Glutamatergic neuron (in vitro differentiated cells): Measurements from ENCODE around the gene FAH. TPM values are rescaled to one million over a fixed set of nuclear protein-coding genes. Genes with fewer than 3 reads are reported as not detected.
A peak's percentile ranks its signal among the peaks of the same experiment; 100 is the strongest.
"Not testable (repeated sequence)": the region's sequence is repeated elsewhere in the genome, so short reads cannot be mapped to it uniquely, and the experiment has no call there.

Experiments used
- DNase-seq: peaks from one replicate; pipeline ENCODE4 v3.0.0; 2022
- H3K27ac Mint-ChIP-seq: one replicate; pipeline ENCODE4 v1.8.0; 2020; ENCODE audit warnings: mild to moderate bottlenecking, mixed read lengths, inconsistent platforms; ENCODE audit not compliant: unreplicated experiment
- H3K27me3 Mint-ChIP-seq: one replicate; pipeline ENCODE4 v1.8.0; 2020; ENCODE audit warnings: mild to moderate bottlenecking, moderate library complexity, mixed read lengths, inconsistent platforms; ENCODE audit not compliant: unreplicated experiment
- H3K36me3 Mint-ChIP-seq: one replicate; pipeline ENCODE4 v1.8.0; 2020; ENCODE audit warnings: mild to moderate bottlenecking, mixed read lengths, inconsistent platforms; ENCODE audit not compliant: unreplicated experiment
- H3K4me1 Mint-ChIP-seq: one replicate; pipeline ENCODE4 v1.8.0; 2020; ENCODE audit warnings: mild to moderate bottlenecking, low read depth, mixed read lengths, inconsistent platforms; ENCODE audit not compliant: unreplicated experiment
- H3K4me3 Mint-ChIP-seq: one replicate; pipeline ENCODE4 v1.8.0; 2020; ENCODE audit warnings: mild to moderate bottlenecking, mixed read lengths, inconsistent platforms; ENCODE audit not compliant: unreplicated experiment
- H3K9me3 Mint-ChIP-seq: one replicate; pipeline ENCODE4 v1.8.0; 2020; ENCODE audit warnings: mild to moderate bottlenecking, moderate library complexity, mixed read lengths, inconsistent platforms; ENCODE audit not compliant: unreplicated experiment
- total RNA-seq: library from RNA; stranded (reverse); fragmentation: NEBNext Ultra II Directional; extraction: Animal tissue kit (Norgen Biotek cat#: 25700); gene quantifications from one replicate; pipeline ENCODE4 v1.2.1, GENCODE V29; 2021; ENCODE audit not compliant: unreplicated experiment
- TF ChIP-seq, protein P1 (sequence below): fragments of 200-600 bp; sonication (generic); IDR thresholded peaks from one replicate; pipeline ENCODE4 v1.5.0; 2021; ENCODE audit not compliant: partially characterized antibody, unreplicated experiment

Gene FAH
- total RNA-seq, 1 donor from 2014 or later: 3.7 TPM

DNA sequence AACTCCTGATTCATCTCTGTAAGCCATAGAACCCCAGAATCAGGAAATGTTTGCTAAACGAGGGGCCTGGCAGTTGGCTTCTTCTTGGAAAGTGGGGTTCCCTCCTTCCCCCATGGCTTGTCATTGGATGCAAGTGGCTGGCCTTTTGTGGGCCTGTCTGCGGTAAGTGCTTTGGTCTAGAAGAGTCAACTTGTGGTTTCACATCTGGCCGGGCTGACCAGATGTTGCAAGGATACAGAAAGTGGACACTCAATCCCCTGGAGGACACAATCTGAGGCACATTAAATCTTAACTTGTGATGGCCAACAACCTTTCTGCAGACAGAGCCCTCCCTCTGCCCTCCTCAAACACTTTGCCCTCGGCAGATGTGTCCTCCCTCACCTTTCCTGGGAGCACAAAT, 1.1 kb downstream of the FAH start:
- no peak overlapping the region for H3K27ac Mint-ChIP-seq
- H3K4me3 Mint-ChIP-seq: peak overlapping the region; percentile 93
- TF ChIP-seq, protein P1, sequence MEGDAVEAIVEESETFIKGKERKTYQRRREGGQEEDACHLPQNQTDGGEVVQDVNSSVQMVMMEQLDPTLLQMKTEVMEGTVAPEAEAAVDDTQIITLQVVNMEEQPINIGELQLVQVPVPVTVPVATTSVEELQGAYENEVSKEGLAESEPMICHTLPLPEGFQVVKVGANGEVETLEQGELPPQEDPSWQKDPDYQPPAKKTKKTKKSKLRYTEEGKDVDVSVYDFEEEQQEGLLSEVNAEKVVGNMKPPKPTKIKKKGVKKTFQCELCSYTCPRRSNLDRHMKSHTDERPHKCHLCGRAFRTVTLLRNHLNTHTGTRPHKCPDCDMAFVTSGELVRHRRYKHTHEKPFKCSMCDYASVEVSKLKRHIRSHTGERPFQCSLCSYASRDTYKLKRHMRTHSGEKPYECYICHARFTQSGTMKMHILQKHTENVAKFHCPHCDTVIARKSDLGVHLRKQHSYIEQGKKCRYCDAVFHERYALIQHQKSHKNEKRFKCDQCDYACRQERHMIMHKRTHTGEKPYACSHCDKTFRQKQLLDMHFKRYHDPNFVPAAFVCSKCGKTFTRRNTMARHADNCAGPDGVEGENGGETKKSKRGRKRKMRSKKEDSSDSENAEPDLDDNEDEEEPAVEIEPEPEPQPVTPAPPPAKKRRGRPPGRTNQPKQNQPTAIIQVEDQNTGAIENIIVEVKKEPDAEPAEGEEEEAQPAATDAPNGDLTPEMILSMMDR: no peak
- no peak for DNase-seq
- peaks cover 4% of the 10 kb centered on the region for H3K27me3 Mint-ChIP-seq
- no peaks in the 10 kb centered on the region for H3K36me3 Mint-ChIP-seq
- peaks cover 2% of the 10 kb centered on the region for H3K9me3 Mint-ChIP-seq
- H3K4me1 Mint-ChIP-seq: peaks cover 11% of the 10 kb centered on the region

DNA sequence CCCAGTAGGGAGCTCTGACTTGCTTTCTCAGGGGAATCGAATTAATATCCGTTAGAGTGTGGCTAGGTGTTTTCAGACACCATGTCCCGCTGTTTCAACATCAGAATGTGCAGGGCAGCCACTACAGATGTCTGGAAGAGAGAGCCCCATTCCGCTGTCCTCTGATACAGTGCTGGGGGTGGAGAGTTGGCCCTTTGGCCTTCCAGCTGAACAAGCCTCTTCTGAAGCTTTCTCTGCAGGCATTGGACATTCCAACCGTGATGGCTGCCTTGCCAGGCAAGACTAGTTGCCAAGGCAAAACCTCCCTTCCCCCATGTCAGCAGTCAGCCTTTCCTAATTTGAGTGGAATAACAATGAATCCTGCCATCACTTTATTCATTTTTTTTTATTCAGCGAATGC, 1.5 kb downstream of the FAH start:
- Mint-ChIP-seq H3K27ac (no peak overlapping the region), H3K9me3 (peaks cover 2% of the 10 kb centered on the region), H3K4me3 (peak overlapping the region; percentile 93), H3K36me3 (no peaks in the 10 kb centered on the region), H3K4me1 (peaks cover 11% of the 10 kb centered on the region), H3K27me3 (peaks cover 4% of the 10 kb centered on the region)
- TF ChIP-seq, protein P1: no peak
- no peak for DNase-seq

DNA sequence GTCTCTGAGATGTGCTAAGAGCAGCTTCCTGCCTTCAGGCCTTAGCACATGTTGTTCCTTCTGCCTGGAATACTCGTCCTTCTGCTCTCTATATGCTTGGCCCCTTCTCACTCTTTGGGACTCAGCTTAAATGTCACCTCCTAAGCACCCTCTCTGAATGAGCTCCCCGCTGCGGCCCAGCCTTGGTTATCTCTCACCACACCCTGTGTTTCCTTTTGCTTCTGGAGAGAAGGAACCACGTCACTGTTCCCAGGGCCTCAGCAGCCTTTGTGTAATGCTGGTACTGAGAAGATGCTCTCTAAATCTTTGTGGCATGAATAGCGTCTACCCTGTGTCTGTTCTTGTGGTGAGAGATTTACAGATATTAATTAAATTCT, 2.2 kb downstream of the FAH start:
- H3K9me3 Mint-ChIP-seq: peaks cover 2% of the 10 kb centered on the region
- H3K27me3 Mint-ChIP-seq: peaks cover 4% of the 10 kb centered on the region
- no peak for DNase-seq
- peaks cover 11% of the 10 kb centered on the region for H3K4me1 Mint-ChIP-seq
- no peak overlapping the region for H3K4me3 Mint-ChIP-seq
- peak overlapping the region; percentile 48 for H3K27ac Mint-ChIP-seq
- TF ChIP-seq, protein P1: no peak
- H3K36me3 Mint-ChIP-seq: no peaks in the 10 kb centered on the region

DNA sequence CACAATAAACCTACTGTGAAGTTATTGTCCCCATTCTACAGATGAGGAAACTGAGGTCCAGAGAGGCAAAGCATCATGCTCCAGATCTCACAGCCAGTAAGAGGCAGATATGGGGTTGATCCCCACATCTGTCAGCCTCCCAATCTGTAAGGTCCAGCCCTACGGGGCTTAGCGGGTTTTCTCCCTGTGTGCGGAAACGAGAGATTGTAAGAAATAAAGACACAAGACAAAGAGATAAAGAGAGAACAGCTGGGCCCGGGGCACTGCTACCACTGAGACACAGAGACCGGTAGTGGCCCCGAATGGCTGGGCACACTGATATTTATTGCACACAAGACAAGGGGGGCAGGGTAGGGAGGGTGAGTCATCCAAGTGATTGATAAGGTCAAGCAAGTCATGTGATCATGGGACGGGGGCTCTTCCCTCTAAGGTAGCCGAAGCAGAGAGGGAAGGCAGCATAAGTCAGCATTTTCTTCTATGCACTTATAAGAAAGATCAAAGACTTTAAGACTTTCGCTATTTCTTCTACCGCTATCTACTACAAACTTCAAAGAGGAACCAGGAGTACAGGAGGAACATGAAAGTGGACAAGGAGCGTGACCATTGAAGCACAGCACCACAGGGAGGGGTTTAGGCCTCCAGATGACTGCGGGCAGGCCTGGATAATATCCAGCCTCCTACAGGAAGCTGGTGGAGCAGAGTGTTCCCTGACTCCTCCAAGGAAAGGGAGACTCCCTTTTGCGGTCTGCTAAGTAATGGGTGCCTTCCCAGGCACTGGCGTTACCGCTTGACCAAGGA, 2.8 kb downstream of the FAH start:
- H3K36me3 Mint-ChIP-seq, DNase-seq, H3K9me3 Mint-ChIP-seq, H3K27ac Mint-ChIP-seq, H3K27me3 Mint-ChIP-seq, H3K4me3 Mint-ChIP-seq: not testable (repeated sequence)
- peaks cover 12% of the 10 kb centered on the region for H3K4me1 Mint-ChIP-seq

DNA sequence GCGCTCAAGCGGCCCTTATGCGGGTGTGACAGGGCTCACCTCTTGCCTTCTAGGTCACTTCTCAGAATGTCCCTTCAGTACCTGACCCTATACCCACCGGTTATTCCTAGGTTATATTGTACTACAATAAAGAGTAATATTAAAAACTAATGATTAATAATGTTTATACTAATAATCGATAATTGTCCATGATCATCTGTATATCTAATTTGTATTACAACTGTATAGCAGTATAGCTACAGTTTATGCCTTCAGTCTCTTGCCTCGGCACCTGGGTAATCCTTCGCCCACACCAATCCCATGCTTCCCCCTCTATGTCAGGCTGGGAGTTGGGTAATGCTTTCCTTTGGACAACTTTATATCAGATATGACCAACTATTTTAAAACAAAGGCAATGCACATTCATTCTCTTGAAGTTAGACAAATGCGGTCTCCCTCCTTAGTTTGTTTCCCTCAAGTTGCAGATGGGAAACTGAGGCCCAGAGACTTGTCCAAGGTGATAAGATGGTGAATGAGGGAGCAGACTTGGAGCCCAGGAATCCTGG, 3.4 kb downstream of the FAH start:
- Mint-ChIP-seq H3K27ac (no peak overlapping the region), H3K36me3 (no peaks in the 10 kb centered on the region), H3K27me3 (peaks cover 4% of the 10 kb centered on the region), H3K4me1 (peaks cover 13% of the 10 kb centered on the region), H3K4me3 (no peak overlapping the region), H3K9me3 (peaks cover 2% of the 10 kb centered on the region)
- TF ChIP-seq, protein P1: no peak
- DNase-seq: no peak
